Activated naive CD4-positive, alpha-beta T cell treated with anti-CD3 and anti-CD28 coated beads, Interleukin-2, amount 50 U/mL, for 16 hours (primary cell): ENCODE results near the gene RIMKLA.
A peak's percentile ranks its signal among the peaks of the same experiment; 100 is the strongest.

Source experiments
- DNase-seq: peaks from one replicate; pipeline ENCODE4 v3.0.0-alpha.2; 2020

The RIMKLA gene

DNA sequence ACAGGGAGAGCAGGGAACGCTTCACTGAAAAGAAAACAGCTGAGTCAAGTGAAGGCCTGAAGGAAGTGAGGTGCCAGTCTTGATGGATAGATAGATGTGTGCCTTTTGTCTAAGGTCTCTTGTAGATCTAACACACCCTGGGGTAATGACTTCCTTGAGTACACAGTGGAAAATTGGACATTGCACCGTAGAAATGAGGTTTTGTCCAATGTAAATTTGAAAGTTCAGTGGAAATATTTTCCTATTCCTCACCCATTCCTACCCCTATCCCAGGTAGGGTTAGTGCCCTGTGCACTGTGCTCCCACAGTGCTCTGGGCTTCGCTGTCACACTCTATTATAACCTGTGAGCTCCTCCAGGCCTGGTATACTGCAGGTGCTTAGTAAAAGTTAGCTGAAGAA, 50.9 kb downstream of the RIMKLA start:
- no peak for DNase-seq

- no peak for DNase-seq
These were observed 52.1 kb downstream of the RIMKLA start for GRCh38 chr1:42432714-42433113.

GRCh38 chr1:42433369-42433768, 52.8 kb downstream of the RIMKLA start:
- no peak for DNase-seq

- no peak for DNase-seq
These were observed 53.7 kb downstream of the RIMKLA start for GRCh38 chr1:42434340-42434739.

DNA sequence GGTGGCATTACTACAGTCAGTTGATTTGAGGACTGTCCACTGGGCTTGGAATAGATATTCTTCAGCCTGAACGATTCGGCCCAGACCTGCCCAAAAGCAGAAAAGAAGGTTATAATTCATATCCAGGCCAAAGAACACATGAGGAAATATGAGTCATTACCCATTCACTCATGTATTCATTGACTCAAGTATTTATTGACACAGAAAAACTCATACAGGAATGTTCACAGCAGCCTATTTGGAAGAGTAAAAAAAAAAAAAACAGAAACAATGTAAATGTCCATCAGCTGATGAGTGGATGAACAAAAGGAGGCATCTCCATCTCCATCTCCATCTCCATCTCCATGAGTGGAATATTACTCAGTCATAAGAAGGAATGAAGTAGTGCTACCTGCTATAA, 59.3 kb downstream of the RIMKLA start:
- DNase-seq: no peak

DNA sequence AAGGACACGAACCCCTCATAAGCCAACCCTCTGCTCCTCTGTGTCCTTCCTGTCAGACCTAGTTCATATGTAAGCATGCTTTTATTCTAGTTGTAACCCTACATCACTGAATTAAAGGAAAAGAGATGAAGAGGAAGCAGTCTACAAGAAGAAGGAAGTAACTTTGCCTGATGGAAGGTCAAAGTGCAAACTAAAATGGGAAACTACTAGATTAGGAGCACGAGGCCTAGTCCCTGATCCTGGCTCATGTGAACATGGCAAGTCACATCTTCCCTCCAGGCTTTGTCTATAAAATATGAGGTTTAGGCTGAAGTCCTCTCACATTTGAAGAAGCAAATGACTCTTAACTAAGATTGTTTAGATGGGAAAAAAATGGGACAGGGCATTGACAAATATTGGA, 62.1 kb downstream of the RIMKLA start:
- DNase-seq: no peak

- no peak for DNase-seq
These were observed 68.7 kb downstream of the RIMKLA start for GRCh38 chr1:42449256-42449655.

DNA sequence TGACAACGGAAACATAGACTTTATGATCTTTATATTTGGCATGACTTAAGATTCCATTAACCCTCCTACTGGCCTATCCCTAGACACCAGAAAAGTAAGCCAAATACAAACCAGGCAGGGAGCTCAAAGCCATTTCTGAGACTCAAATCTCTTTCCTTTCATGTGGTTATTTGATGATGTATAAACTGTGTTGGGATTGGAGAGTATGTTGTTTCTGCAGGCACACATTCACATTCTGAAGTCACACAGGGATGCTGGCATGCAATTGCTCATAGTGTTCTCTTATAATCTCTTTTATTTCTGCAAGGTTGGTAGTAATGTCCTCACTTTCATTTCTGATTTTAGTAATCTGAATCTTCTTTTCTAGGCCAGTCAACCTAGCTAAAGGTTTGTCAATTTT, 69.5 kb downstream of the RIMKLA start:
- no peak for DNase-seq

GRCh38 chr1:42453386-42453785, 72.8 kb downstream of the RIMKLA start:
- no peak for DNase-seq

DNA sequence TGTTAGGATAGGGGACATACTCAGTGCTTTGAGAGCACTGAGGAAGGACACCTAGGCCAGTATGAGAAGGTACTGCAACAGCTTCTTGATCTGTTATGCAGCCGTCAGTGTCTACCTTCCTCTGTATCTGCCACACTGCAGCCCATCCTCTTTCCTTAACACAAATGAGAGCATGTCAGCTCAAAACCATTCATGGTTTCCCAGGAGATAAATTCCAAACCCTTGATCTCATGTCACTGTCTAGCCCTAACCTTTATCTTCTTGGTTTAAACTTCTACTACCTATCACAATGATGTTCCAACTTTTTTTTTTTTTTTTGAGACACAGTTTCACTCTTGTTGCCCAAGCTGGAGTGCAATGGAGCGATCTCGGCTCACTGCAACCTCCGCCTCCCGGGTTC, 73.8 kb downstream of the RIMKLA start:
- no peak for DNase-seq

DNA sequence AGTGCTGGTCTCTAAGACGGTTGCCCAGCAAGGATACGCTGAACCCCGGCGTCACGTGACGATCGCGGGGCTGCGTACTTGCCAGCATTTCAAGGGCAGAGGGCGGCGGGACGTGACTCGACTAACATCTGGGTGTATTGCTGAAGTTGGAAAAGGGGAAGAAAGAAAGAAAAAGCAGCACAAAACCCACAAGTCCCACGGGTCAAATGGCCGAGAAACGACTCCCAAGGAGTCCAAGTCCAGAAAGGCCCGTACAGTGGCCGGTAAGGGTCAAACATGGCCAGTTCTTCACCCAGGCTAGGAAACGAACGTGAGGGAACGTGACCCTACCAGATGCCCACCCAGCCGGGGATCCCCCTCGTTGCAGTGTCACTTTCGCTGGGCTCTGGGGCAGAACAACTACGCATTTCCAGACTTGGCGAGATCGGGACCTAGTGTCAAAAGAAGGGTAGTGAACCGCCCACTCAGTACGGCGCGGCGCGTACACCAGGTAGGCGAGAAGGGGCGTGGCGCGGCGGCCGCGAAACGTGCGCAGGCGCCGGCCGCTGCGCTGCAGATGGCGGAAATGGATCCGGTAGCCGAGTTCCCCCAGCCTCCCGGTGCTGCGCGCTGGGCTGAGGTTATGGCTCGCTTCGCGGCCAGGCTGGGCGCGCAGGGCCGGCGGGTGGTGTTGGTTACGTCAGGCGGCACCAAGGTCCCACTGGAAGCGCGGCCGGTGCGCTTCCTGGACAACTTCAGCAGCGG, 75.6 kb downstream of the RIMKLA start, which contains the start of the genes PPCS and ZMYND12:
PPCS (plus strand) TSS at position 534 of the 744 bp plus-strand sequence; CDS start at position 557, 23 bp downstream.
ZMYND12 (minus strand) TSS at position 13 of the 744 bp plus-strand sequence. CDS start 25 bp downstream, outside the sequence.
- DNase-seq: peak; percentile 95

DNA sequence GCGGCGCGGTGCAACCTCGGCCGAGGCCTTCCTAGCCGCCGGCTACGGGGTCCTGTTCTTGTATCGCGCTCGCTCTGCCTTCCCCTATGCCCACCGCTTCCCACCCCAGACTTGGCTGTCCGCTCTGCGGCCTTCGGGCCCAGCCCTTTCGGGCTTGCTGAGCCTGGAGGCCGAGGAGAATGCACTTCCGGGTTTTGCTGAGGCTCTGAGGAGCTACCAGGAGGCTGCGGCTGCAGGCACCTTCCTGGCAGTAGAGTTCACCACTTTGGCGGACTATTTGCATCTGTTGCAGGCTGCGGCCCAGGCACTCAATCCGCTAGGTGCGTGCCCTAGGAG, 76.1 kb downstream of the RIMKLA start:
- DNase-seq: peak; percentile 56

- DNase-seq: no peak
These were observed 80.6 kb downstream of the RIMKLA start for GRCh38 chr1:42461196-42461595.

DNA sequence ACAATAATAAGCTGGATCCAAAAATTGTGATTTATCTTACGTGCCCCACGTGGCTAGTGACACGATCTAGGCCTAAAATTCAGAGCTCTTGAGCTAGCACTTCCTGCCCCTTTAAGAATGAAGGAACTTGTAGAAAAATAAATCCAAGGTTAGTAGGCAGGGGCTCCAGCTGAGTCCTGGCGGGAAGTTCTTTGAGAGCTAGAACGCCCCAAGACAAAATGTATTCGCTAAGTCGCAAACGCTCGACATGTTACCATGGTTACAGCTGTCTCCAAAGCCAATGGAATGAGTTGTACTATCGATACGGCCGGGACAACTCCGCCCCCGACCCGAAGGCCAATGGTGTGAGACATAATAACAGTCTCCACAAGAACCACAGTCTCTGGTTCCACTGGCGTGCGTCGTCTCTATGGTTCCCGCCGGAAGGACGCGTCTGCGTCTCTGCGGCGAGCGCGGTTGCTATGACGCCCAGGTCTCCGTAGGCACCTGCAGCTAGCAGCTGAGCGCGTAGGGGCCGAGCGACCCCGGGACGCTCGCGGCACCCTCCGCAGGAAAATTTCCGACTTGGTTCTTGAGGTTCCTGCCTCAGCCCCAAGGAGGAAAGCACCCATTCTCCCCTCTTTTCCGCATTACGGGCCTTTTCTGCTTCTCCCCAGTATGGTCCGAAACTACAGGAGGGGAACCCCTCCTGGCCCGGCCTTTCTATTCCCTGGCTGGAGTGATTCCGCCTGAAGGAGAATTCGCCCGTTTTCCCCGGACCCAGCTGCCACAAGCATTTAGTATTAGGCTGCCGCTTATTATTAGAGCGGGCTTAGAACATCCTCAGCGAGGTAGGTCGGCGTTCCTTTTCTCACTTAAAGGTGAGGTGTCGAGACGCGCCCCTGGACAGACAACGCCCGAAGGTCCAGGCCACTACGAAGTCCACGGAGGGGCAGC, 82.5 kb downstream of the RIMKLA start, which contains the start of gene CCDC30:
CCDC30 (plus strand) TSS at position 459 of the 936 bp plus-strand sequence. CDS start 17,266 bp downstream, outside the sequence.
- DNase-seq: peak; percentile 95

- no peak for DNase-seq
These were observed 83.3 kb downstream of the RIMKLA start for GRCh38 chr1:42463921-42464320.

DNA sequence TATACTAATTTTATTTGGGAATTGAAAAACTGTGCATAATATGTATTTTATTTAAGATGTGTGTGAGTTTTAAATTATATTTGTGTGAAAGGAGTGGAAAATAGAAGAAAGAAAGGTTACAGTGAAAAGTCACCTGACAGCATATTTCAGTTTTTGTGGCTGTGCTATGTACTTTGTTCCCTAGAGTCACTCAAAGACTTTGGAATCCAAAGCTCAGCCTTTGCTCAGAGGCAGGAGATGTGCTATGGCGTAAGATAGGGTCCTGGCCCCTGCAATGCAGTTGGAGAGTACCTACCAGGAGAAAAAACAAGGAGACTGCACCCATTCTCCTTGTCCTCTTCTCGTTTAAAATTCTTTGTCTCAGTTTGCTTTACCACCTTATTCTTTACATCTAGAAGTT, 85.4 kb downstream of the RIMKLA start:
- no peak for DNase-seq

GRCh38 chr1:42469727-42470126, 89.1 kb downstream of the RIMKLA start:
- DNase-seq: no peak
